Tracheal epithelial cell (primary cell): ENCODE data around the gene SOD2. TPM values are rescaled to one million over a fixed set of nuclear protein-coding genes. Genes with fewer than 3 reads are reported as not detected.

Experiments used
- total RNA-seq: library from RNA; depleted of rRNA; stranded (reverse); fragments of >200 nt; gene quantifications from 2 replicates; pipeline ENCODE4 v1.2.1, GENCODE V29; 2014

SOD2 gene
- total RNA-seq: 59.7 and 767 TPM in 2 replicates

DNA sequence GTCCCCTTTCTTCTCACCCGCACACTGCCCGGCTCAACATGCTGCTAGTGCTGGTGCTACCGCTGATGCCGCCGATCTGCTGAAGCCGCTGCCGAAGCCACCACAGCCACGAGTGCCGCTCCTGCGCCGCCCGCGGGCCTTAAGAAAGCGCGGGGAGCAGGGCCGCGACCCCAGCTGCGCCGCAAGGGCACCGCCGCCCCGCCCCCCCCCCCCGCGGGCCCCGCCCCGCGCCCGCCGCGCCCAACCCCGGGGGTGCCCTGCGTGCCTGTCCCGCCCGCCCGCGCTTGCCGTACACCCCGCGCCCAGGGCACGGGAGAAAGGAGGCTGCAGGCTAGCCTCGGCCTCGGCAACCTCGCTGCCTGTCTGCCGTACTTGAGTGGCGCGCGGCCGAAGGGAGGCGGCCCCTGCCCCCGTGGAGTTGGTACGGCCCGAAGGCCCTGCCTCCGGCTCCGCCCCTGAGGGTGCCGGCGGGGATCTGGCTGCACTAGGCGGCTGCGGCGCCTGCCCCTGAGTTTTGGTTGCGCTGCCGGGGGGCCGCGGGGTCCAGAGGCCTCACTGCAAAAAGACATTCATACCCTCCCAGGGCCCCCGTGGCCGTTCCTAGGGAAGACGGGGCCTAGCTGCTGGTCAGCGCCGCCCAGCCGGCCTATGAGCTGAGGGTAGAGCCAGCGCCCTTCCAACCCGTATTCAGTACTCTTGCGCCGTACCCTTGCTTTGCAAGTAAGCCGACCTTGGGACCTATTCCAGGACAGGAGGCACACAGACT, at the start of gene SOD2:
SOD2 (minus strand) TSS at position 114 of the 766 bp plus-strand sequence; CDS start at position 40, 74 bp downstream.

DNA sequence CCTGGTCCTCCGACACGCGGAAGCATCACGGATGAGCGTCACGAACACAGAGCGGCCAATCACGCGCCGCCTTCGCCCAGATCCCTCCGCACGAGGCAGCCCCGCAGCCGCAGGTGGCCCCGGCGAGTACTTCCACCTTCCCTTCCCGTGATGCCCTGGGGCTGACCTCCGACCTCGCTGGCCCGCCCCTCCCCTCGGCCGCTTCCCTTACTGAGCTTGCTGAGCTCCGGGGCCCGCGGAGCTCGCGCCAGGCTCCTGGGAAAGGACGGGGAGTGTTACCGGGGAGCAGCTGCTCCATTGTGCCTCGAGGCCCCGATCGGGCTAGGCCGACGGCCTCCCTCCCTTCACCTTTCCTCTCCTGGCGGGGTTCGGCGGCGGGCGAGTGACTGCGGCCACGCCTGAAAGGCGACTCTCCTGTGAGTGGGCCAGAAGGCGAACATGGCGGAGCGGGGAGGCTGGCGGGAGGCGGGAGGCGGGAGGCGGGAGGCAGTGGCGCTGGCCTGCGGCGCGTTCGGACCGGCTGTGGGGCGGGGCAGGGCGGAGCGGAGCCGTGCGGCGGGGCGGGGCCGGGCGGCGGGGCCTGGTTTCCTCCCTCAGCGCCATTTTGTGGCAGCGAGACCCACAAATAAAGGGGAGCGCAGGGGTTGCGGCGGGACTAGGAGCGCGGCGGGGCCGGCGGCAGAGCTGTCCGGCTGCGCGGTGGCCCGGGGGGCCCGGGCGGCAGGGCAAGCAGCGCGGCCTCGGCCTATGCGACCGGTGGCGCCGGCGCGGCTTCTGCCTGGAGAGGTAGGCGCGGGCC, 34.1 kb upstream of the SOD2 start, which contains the start of gene WTAP:
WTAP (plus strand) TSS at position 589 of the 799 bp plus-strand sequence. CDS start 8,760 bp downstream, outside the sequence.

Other genes starting within 250 kb of the SOD2 start
- 87.0 and 94.0 TPM in 2 replicates for gene WTAP, start 34.3 kb upstream of the SOD2 start, total RNA-seq
- gene ACAT2, start 68.8 kb upstream of the SOD2 start, total RNA-seq: 29.2 and 87.5 TPM in 2 replicates
- 222 and 276 TPM in 2 replicates for gene TCP1, start 96.4 kb upstream of the SOD2 start, total RNA-seq
- 80.1 and 80.2 TPM in 2 replicates for gene MRPL18, start 97.2 kb upstream of the SOD2 start, total RNA-seq
- gene PNLDC1, start 107.0 kb upstream of the SOD2 start, total RNA-seq: under 0.01 and 0.21 TPM in 2 replicates
- under 0.01 TPM in 1 of 2 replicates, not detected in the other for gene MAS1, start 197.7 kb upstream of the SOD2 start, total RNA-seq